Midbrain (tissue), 1 donor: Measurements from ENCODE around the gene ICAM2.

Source experiments
- DNase-seq: peaks from one replicate; lab custom pipeline; 2025; lab: John Stamatoyannopoulos, UW

ICAM2 gene

DNA sequence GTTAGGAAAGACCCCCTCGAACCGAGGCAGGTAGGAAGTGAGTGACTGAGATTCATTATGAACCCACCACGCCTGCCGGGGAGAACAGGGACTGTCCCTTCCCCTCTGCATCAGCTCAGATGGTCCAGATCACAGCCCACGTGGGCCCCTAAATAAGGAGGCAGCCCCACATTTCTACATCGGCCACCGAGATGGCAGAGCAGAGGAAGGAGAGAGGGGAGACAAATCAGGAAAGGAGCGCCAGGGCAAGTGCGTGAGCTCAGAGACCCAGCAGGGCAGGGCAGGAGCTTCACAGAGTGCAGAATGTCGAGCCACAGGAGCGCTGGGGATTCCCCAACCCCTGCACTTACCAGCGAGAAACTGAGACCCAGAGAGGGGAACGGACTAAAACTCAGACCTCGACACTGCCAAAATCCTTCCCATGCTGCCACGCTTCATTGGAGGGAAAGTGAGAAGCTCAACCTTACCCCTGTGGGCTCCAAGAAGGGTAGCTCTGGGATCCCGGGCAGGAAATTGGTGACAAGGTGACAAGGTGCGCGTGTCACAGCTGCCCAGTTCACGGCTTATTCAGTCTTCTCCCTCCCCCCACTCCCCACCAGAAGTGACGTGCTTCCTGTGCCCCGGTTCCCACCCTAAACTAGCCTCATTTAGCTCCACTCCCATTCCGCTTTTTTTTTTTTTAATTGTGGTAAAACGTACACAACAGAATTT lies at the start of gene ICAM2:
TSS of gene ICAM2 (minus strand) at position 578 of the 711 bp plus-strand sequence. CDS start 13,942 bp downstream, outside the sequence.
- DNase-seq = no peak

GRCh38 chr17:64070213-64070612 lies 49.8 kb upstream of the ICAM2 start:
- DNase-seq = no peak

DNA sequence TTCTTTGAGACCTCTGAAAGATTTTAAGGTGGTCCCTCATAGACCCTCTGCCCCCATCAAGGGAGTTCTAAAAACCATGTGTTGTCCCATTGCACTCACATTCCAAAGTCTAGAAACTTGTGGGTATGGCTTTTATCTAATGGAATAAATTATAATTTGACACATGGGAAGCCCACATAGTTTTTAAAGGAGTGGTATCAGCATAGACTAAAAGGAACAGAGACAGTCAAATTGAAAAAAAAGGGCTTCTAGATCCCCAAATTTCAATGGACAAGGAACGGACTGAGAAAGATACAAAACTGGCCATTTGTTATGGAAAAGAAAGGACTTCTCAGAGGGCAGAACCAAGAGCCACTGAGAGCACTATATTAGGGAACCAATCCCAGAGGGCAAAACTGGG lies 48.7 kb upstream of the ICAM2 start:
- DNase-seq = no peak

- no peak for DNase-seq
Measured at GRCh38 chr17:64067657-64068056, 47.2 kb upstream of the ICAM2 start.

DNA sequence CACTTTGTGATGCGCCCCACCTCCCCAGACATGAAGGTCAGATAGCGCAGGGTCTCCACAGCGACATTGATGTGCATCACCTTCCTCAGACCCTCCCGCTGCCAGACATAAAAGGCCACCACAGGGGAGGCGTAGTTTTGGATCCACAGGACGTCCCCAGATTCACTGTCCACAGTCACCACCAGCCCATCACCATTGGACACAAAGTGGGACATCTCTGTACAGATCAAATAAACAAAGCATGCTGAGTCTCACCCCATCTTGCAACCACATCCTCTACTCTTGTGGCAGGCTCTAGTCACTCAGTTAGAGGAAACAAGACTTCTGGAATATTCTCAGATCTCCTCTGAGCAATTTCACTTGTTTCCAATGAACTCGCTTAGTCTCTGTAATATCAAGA lies 46.3 kb upstream of the ICAM2 start:
- no peak for DNase-seq

DNA sequence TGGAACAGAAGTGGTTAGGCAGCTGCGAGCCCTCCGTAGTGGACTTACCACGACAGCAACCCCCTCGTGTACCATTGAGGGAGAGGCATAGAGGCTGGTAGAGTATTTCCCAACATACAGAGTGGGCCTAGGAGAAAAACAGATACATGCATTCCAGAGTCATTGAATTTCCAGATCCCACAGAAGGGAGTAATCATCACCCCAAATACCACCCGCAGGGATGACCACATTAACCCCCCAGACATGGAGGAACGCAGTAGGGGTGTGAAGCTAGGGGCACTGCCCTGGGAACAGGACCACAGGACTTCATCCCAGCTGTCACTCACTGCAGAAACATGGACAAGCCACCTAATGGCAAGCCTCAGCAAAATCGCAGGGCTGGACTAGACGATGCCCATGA lies 44.7 kb upstream of the ICAM2 start:
- DNase-seq = no peak

GRCh38 chr17:64064331-64064730 lies 43.9 kb upstream of the ICAM2 start:
- no peak for DNase-seq

DNA sequence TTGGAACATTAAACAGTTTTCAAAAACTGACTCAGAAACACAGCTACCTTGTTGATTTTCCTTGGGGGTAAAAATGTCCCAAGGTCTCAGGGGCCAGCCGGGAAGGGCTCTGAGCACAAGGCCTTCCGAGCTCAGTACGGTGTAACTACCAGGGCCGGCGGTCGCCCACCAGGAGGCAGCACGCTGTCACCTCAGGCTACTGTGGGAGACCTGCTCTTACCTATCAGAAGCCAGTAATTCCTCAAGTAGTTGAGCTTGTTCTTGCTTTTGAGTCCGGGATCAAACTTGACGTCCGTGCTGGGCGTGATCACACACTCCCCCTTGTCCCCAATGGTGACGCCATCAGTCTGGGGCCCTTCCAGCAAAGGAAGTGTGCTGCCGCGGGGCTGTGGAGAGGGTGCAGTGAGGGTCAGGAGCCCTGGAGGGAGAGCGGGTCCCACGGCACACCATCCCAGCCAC lies 43.4 kb upstream of the ICAM2 start:
- no peak for DNase-seq

GRCh38 chr17:64063088-64063487 lies 42.7 kb upstream of the ICAM2 start:
- no peak for DNase-seq

DNA sequence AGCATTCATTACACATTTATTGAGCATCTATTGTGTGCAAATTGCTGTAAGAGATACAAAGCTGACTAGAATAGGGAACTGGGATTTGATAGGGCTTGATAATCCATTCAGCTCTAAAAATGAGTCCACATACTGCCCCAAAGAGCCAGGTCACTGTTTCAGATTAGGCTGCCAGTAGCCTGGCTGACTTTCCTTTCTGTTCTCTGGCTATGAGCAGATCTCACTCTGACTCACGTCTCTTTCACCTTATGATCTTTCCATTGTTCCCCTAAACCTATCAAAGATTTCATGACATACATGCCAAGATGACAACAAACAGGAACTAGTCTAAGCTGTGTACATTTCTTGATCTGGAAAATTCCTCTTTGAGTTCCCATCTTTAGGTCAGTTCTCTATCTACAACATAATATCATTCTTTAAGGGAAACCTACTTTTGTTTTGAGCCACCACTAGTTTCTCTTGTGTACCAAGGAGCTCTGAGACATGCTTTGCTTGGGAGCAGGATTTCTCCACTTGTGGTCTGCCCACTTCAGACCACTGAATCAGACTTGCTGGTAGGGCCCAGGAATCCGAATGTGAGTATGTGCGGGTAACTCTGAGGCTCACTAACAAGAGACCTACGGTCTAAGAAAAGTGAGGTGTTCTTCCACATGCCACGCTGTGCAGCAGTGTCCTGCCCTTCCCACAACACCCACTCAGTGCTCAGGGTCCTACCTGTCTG lies 40.9 kb upstream of the ICAM2 start:
- DNase-seq = no peak

DNA sequence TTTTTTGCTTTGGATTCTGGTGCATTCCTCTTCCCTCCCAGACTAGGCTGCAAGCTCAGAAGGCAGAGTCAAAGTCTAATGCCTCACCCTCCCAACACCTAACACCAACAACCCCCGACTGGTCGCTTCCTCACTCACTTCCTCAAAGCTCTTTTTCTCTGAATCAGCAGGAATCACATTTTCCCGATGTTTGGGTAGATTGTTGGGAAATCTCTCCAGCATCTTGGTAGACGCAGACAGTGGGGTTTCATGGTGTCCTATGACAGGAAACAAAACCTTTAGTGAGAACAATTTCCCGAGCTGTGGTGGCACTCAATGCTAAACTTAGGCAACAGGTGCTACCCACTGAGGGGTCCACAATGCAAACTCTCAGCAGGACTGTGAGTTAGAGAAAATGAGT lies 39.9 kb upstream of the ICAM2 start:
- no peak for DNase-seq

DNA sequence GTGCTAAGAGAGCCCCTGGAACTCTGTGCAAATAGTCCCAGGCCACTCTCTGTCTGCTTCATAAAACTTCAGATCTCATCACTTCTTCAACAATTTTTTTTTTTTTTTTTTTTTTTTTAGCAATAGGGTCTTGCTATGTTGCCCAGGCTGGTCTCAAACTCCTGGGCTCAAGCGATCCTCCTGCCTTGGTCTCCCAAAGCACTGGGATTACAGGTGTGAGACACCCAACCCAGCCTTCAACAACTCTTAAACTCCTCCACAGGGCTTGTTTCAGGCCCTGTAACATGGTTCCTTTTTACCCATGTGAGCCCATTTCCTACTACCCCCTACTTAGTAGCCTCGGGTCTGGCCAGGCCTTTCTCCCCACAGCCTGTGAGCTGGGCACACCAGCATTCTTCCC lies 39.3 kb upstream of the ICAM2 start:
- DNase-seq = no peak

DNA sequence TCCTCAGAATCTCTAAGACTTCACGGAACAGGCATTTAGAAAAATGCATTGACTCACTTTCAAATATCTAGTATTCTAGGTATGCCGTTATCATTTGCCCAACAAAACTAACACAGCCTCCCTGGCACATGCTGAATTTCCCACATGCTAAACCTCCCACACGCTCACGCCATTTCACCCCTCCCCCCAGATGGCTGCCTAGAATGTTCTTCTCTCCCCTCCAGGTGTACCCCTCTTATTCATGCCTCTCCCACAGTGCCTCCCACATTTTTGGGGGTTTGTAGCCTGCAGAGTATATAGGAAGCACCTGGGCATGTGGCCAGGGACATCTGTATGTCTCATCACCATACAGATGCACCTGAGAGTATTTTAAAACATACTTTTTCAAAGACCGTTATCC lies 38.2 kb upstream of the ICAM2 start:
- DNase-seq = no peak

GRCh38 chr17:64057701-64058263 lies 37.3 kb upstream of the ICAM2 start:
- no peak for DNase-seq

DNA sequence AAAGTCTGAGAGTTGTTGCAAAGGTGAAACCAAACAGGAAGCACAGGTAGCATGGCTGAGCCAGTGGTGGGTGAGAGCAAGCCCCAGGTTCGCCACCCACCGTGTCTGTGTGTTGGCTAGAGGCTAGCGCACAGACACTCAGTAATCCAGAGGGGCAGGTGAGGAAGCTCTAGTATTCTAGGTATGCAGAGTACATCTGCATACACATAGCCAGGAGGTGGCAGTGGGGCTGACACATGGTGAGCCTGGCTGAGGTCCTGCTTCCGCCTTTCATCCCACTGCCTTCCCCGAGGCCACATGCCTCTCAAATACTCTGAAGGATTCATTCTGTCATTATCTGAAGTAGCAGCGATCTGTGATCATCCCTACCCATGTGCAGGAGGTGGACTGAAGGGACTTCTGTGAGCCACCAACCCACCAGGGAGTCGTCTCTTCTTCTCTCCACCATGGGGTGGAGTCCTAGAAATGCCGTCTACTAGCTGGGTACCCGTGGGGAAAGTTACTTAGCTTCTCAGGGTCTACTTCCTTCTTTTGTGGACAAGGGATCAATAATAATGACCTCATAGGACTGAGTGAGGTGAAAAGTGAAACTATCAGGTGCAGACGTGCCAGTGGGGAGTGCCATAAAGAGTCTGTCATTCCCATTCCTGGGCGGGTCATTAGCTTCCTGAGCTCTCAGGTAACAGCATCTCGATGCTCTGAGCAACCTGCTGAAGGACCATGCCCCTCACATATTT lies 36.0 kb upstream of the ICAM2 start:
- DNase-seq = no peak

DNA sequence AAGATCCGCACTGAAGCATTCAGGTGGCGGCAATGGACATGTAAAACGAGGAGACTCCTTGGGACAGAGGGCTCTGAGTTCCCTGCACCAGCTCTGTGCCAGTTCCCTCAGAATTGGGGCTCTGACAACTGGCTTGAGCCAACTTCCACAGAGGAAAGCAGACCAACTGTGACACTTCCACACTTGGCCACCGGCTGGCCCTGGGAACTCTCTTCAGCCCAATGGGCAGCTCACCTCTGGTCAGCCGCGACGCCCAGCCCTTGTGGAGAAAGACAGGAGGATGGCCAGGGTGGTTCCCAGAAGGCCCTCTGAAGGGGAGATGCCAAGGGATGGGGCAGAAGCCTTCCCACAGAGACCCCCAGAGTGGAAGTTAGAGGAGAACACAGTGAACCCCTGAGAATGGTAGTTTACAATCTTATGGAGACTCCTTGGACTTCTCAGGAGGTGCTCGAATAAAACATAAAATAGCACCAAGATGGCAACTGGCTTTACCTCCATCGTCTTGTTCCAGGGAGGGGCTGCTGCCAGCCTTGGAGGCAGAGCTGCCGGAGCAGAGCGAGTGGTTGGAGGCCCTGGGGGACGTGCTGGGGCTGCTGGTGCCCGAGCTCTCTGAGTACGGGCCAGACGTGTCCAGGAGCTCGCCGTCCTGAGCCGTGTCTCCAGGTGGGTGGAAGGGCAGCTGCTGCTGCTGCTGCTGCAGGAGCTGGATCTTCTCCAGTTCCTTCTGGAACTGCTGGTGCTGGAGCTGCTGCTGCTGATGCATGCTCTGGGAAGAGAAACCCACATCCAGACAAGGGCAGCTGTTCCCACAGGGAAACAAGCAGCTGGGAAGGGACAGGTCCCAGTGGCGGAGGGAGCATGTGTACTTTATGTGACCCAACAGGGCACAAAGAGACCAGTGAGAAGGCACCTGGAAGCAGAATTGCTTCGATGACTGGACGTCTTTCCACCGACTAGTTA lies 35.0 kb upstream of the ICAM2 start:
- DNase-seq = no peak

DNA sequence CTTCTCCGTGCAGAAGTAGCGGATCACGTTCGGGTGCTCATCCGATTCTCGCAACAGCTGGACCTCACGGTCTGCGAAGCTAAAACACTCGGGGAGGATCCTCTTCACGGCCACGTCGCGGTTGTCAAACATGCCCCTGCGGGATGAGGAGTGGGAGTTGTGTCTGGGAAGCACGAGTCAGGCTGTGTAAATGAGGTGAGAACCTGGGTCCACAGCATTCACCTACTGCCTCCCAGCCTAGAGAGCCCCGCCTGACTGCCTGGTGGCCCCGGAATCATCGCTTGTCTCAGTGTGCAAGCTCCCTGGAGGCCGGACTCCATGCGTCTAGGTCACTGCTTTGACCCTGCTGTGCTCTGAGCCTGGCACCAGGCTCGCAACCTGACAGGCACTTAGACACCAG lies 33.9 kb upstream of the ICAM2 start:
- DNase-seq = no peak

GRCh38 chr17:64053101-64053500 lies 32.7 kb upstream of the ICAM2 start:
- DNase-seq = no peak

DNA sequence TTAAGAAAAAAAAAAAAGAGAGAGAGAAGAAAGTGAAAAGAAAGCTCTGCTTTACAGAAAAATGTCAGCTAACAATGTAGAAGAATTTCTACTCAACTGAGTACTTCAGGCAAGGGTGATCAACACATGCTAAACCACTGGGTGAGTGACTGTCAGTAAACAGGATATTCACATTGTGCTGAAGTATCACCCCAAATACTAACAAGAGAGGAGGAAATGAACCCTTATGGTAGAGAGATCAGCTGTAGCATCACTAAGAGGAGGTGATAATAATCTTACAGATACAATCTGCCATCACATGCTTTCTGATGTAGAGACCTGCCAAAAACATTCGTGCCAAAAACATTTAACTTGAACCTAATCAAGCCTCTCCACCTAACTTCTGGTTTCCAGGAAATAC lies 30.7 kb upstream of the ICAM2 start:
- no peak for DNase-seq

DNA sequence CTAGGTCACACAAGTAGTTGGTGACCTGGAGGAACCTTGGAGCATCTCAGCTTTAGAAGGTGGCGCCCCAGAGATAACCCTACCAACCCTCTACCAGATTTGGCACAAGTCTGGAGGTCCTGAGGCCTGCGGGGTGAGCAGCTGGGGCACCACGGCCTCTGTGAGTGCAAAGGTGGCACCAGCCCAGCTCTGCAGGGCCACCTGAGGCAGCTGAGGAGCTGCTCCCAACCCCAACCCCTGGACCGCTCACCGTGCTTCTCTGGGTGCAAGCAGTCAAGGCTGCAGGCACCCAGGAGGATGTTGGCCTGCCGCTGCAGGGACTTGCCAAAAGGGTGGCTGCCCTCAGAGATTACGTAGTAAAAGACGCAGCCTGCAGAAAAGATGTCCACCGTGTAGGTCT lies 28.4 kb upstream of the ICAM2 start:
- no peak for DNase-seq

DNA sequence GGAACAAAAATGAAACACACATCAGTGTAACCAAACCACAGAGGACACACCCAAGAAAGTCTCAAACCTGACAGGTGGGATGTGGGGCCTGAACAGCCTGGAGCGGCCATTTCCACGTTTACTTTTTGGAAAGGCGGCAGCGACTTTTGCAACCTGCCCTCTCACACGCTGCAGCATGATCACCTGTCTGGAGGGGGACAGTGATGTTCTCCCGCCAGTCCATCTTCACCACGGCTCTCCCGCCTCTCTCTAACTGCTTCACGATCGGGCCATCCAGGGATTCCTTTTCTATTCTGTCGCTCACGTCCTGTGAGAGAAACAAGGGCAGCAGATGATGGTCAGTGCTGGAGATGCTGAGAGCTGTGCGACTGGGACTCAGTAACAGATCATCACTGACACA lies 24.7 kb upstream of the ICAM2 start:
- no peak for DNase-seq
